HEK293T (cell line): Measurements from ENCODE around the gene NFS1.

Source experiments
- SP1 ChIP-seq: fragments of 450-650 bp; IDR thresholded peaks from 2 replicates; pipeline ENCODE4 v1.6.1; 2017
- SUZ12 ChIP-seq: fragments of 450-650 bp; IDR thresholded peaks from 2 replicates; pipeline ENCODE4 v1.6.1; 2016; ENCODE audit warnings: mild to moderate bottlenecking
- TARDBP ChIP-seq: fragments of 450-650 bp; IDR thresholded peaks from 2 replicates; pipeline ENCODE4 v1.6.1; 2016

DNA sequence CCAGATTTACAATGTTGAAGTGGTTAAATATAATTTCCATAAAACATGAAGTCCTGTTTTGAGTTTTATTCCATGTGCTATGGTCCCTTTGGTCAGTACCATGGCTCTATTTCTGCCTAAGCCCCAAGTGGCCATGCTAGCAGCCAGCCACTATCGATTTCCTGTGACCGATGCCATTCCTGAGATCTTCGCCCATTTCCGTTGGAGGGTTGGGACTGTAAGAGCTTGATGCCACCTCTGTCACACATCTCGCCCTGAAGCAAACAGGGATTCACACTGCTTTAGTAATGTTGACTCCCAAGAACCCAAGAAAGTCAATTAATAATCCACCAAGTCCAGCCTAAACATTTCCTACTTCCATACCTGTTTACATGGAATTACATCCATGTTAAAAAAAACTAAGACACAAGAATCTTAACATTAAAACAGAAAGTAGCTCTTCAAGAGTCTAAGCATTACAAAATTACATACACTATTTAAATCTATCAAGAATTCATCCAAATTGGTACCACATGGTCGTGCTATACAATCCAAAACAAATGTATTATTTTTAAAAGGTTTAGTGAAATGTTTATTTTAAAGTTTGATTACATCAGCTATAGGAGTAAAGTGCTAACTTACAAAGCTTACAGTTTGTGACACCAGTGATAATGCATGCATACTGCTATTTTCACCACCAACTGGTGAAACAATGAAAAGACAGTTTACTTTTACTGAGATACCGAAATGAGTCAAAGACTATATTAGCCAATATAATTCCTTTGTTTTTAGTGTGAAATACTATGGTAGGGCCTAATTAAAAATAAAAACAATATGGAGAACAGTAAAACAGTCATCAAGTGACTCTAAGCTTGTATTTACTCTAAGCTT, 40.4 kb upstream of the NFS1 start:
- TF ChIP-seq SUZ12 (no peak), SP1 (no peak), TARDBP (no peak)
